Memory B cell (primary cell): ENCODE results near the gene TTLL9.

Source experiments
- ATAC-seq: fragments of 150-1000 bp; cut with Tn5 transposase; 2 replicates; pipeline ENCODE4 v1.10.0; 2021; ENCODE audit warnings: low read depth, mild to moderate bottlenecking, moderate library complexity
- DNase-seq, 2 donors: peaks; one replicate each; pipeline ENCODE4 v3.0.0; 2022; ENCODE audit warnings: low spot score in 2 of 2
- H3K27ac Mint-ChIP-seq: one replicate; pipeline ENCODE4 v1.8.0; 2022; ENCODE audit warnings: mild to moderate bottlenecking, moderate library complexity, mixed read lengths
- H3K27me3 Mint-ChIP-seq: one replicate; pipeline ENCODE4 v1.8.0; 2022; ENCODE audit warnings: mixed read lengths
- H3K36me3 Mint-ChIP-seq: one replicate; pipeline ENCODE4 v1.8.0; 2022; ENCODE audit warnings: mild to moderate bottlenecking, mixed read lengths
- H3K4me1 Mint-ChIP-seq: one replicate; pipeline ENCODE4 v1.8.0; 2022; ENCODE audit warnings: mixed read lengths
- H3K4me3 Mint-ChIP-seq: one replicate; pipeline ENCODE4 v1.8.0; 2022; ENCODE audit warnings: mild to moderate bottlenecking, moderate library complexity, mixed read lengths
- H3K9me3 Mint-ChIP-seq: one replicate; pipeline ENCODE4 v1.8.0; 2022; ENCODE audit warnings: mixed read lengths

Gene TTLL9

GRCh38 chr20:31860390-31861134 is 9.9 kb upstream of the TTLL9 start:
- H3K27me3 Mint-ChIP-seq = peaks cover 7% of the 10 kb centered on the region
- no peaks in the 10 kb centered on the region for H3K36me3 Mint-ChIP-seq
- H3K27ac Mint-ChIP-seq = no peak overlapping the region
- H3K4me3 Mint-ChIP-seq = peak overlapping the region; percentile 53
- peaks cover 12% of the 10 kb centered on the region for H3K4me1 Mint-ChIP-seq
- no peak for DNase-seq
- H3K9me3 Mint-ChIP-seq = no peaks in the 10 kb centered on the region
- no peak for ATAC-seq

DNA sequence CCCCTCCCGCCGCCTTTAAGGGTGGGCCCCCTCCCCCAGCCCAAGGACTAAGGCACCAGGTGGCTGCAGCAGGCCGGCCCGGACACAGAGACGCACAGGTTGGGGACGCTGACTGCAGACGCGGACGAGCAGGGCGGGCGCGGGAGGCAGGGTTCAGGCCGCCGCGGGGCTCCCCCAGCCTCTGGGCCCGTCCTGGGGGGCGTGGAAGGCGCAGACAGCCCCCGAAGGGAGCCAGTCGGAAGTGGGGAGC is 9.4 kb upstream of the TTLL9 start:
- DNase-seq (no peak), ATAC-seq (peak; percentile 10)
- H3K9me3 Mint-ChIP-seq = no peaks in the 10 kb centered on the region
- no peaks in the 10 kb centered on the region for H3K36me3 Mint-ChIP-seq
- no peak overlapping the region for H3K27ac Mint-ChIP-seq
- peaks cover 12% of the 10 kb centered on the region for H3K4me1 Mint-ChIP-seq
- peak overlapping the region; percentile 29 for H3K4me3 Mint-ChIP-seq
- peaks cover 7% of the 10 kb centered on the region for H3K27me3 Mint-ChIP-seq

- H3K9me3 Mint-ChIP-seq = no peaks in the 10 kb centered on the region
- H3K4me1 Mint-ChIP-seq = peaks cover 12% of the 10 kb centered on the region
- H3K27ac Mint-ChIP-seq = no peak overlapping the region
- ATAC-seq (peak; percentile 75), DNase-seq (peak in 1 of 2 donors; percentile 63)
- no peaks in the 10 kb centered on the region for H3K36me3 Mint-ChIP-seq
- peaks cover 7% of the 10 kb centered on the region for H3K27me3 Mint-ChIP-seq
- peak overlapping the region; percentile 83 for H3K4me3 Mint-ChIP-seq
These were observed 8.9 kb upstream of the TTLL9 start for GRCh38 chr20:31861385-31862156.

GRCh38 chr20:31862157-31862470 is 8.3 kb upstream of the TTLL9 start:
- H3K4me1 Mint-ChIP-seq = peaks cover 15% of the 10 kb centered on the region
- no peaks in the 10 kb centered on the region for H3K36me3 Mint-ChIP-seq
- peak overlapping the region; percentile 83 for H3K4me3 Mint-ChIP-seq
- DNase-seq (no peak), ATAC-seq (no peak)
- H3K27ac Mint-ChIP-seq = no peak overlapping the region
- H3K9me3 Mint-ChIP-seq = no peaks in the 10 kb centered on the region
- H3K27me3 Mint-ChIP-seq = peaks cover 9% of the 10 kb centered on the region

GRCh38 chr20:31862506-31862905 is 7.9 kb upstream of the TTLL9 start:
- Mint-ChIP-seq H3K4me3 (no peak overlapping the region), H3K36me3 (no peaks in the 10 kb centered on the region), H3K27me3 (peaks cover 11% of the 10 kb centered on the region), H3K9me3 (no peaks in the 10 kb centered on the region), H3K27ac (no peak overlapping the region), H3K4me1 (peaks cover 15% of the 10 kb centered on the region)
- DNase-seq (no peak), ATAC-seq (no peak)

GRCh38 chr20:31863296-31864085 is 6.9 kb upstream of the TTLL9 start:
- DNase-seq (no peak), ATAC-seq (no peak)
- H3K9me3 Mint-ChIP-seq = no peaks in the 10 kb centered on the region
- H3K4me1 Mint-ChIP-seq = peaks cover 14% of the 10 kb centered on the region
- peaks cover 14% of the 10 kb centered on the region for H3K27me3 Mint-ChIP-seq
- H3K36me3 Mint-ChIP-seq = no peaks in the 10 kb centered on the region
- H3K27ac Mint-ChIP-seq = no peak overlapping the region
- H3K4me3 Mint-ChIP-seq = no peak overlapping the region

GRCh38 chr20:31864521-31865400 is 5.7 kb upstream of the TTLL9 start:
- Mint-ChIP-seq H3K4me1 (peaks cover 25% of the 10 kb centered on the region), H3K27ac (no peak overlapping the region), H3K36me3 (peaks cover 2% of the 10 kb centered on the region), H3K4me3 (no peak overlapping the region), H3K9me3 (no peaks in the 10 kb centered on the region), H3K27me3 (peaks cover 24% of the 10 kb centered on the region)
- ATAC-seq (no peak), DNase-seq (no peak)

DNA sequence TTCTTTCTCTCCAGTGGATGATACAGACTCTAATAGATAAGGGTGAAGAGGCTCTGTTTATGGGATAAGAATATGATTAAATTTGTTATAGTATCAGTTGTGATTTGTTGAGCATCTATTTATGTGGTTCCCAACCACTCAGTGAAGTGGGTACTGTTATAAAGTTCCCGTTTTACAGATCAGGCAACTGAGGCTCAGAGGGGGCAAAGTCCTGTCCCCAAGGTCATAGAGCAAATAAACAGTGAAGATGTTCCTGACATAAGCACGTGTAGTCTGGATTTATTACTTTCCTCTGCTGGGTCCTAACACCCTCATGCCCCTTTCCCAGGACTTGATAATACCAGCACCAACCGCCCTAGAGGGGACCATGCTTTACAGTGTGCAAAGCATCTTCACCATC is 4.2 kb upstream of the TTLL9 start:
- Mint-ChIP-seq H3K4me1 (peaks cover 32% of the 10 kb centered on the region), H3K27ac (no peak overlapping the region), H3K9me3 (no peaks in the 10 kb centered on the region), H3K4me3 (no peak overlapping the region), H3K36me3 (peaks cover 4% of the 10 kb centered on the region), H3K27me3 (peaks cover 29% of the 10 kb centered on the region)
- DNase-seq (no peak), ATAC-seq (no peak)

GRCh38 chr20:31868853-31869672 is 1.4 kb upstream of the TTLL9 start:
- peak overlapping the region; percentile 75 for H3K27ac Mint-ChIP-seq
- H3K4me1 Mint-ChIP-seq = peaks cover 30% of the 10 kb centered on the region
- H3K36me3 Mint-ChIP-seq = peaks cover 4% of the 10 kb centered on the region
- ATAC-seq (peak; percentile 51), DNase-seq (no peak)
- H3K9me3 Mint-ChIP-seq = no peaks in the 10 kb centered on the region
- H3K4me3 Mint-ChIP-seq = peak overlapping the region; percentile 92
- peaks cover 26% of the 10 kb centered on the region for H3K27me3 Mint-ChIP-seq

DNA sequence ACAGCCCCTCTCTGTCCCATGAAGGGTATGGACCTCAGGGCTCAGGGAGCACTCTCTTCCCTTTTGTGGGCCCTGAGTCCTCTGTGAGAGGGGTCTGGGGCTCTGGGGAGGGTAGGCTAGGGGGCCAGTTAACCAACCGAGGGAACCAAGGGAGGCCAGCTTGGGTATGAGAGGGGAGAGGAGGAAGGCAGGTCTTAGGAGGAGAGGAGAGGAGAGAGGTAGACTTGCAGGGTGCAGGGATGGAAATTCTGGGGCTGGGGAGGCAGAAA is 827 bp upstream of the TTLL9 start:
- Mint-ChIP-seq H3K9me3 (no peaks in the 10 kb centered on the region), H3K4me1 (peaks cover 31% of the 10 kb centered on the region), H3K4me3 (peak overlapping the region; percentile 92), H3K27me3 (peaks cover 26% of the 10 kb centered on the region), H3K27ac (peak overlapping the region; percentile 75), H3K36me3 (peaks cover 4% of the 10 kb centered on the region)
- no peak for DNase-seq
- peak; percentile 7 for ATAC-seq

DNA sequence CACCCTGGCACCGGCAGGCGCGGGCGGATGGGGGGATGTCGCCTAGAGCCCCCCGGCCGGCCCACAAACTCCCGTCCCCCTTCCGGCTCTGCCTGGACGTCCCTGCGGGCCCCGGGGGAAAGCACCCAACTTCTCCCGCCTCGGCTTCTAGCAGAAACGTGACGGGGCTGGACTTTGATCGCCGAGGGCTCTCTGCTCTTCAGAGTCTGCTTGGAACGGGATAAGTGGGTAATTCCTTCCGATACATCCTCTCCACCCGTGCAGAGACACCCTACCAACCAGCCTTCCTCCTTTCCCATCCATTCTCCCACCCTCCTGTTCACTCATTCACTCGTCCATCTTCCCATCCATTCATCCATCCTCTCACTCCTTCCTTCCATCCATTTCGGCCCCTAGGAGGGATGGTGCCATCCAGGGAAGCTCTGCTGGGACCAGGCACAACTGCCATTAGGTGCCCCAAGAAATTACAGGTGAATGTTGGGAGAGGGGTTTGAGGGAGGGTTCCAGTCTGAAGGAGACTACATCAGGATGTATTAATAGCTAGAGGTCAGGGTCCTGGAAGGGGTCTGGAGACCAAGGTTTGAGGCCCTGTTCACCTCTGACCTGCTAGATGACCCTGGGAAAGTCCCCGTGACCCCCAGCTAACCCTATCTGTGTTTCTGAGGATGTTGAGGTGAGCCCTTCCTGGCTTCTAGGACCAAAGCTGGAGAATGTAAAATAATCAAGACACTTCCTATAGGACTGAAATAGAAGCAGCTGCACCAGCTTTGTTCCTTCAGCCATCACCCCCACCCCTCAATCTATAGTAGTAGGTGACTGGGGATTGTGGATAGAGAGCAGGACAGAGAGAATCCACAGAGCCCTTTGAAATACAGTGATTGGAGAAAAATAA is 538 bp downstream of the TTLL9 start:
- ATAC-seq (peak; percentile 8), DNase-seq (no peak)
- Mint-ChIP-seq H3K36me3 (peaks cover 4% of the 10 kb centered on the region), H3K4me1 (peaks cover 34% of the 10 kb centered on the region), H3K4me3 (peak overlapping the region; percentile 95), H3K27ac (peak overlapping the region; percentile 61), H3K9me3 (no peaks in the 10 kb centered on the region), H3K27me3 (peaks cover 26% of the 10 kb centered on the region)

DNA sequence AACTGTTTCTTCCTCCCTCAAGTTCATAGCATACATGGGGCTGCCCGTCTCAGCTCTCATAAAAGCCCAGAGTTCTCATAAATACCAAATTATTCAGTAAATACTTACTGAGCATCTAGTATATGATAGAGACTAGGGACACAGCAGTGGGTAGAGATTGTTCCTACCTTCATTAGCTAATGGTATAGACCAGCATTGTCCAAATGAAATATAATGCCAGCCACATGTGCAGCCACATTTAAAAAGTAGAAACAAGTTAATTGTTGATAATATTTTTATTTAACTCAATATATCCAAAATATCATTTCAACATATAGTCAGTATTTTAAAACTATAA is 1.2 kb downstream of the TTLL9 start:
- Mint-ChIP-seq H3K27ac (no peak overlapping the region), H3K4me1 (peaks cover 34% of the 10 kb centered on the region), H3K36me3 (peaks cover 4% of the 10 kb centered on the region), H3K9me3 (no peaks in the 10 kb centered on the region), H3K4me3 (no peak overlapping the region), H3K27me3 (peaks cover 26% of the 10 kb centered on the region)
- DNase-seq = no peak
- ATAC-seq = no peak
